ENCODE results near the gene CCL16. TPM values are rescaled to one million over a fixed set of nuclear protein-coding genes. Genes with fewer than 3 reads are reported as not detected.

The CCL16 gene
- total RNA-seq, 1 donor from 2014 or later, result not detected

GRCh38 chr17:35934760-35935159 lies 46.5 kb downstream of the CCL16 start:
- no peak for TF ChIP-seq POLR2AphosphoS5 (IDR thresholded peaks at IDR 0.05; ENCODE audit: insufficient read depth in 1 of 2, low read depth in 1 of 2)
- TF ChIP-seq, protein P1, sequence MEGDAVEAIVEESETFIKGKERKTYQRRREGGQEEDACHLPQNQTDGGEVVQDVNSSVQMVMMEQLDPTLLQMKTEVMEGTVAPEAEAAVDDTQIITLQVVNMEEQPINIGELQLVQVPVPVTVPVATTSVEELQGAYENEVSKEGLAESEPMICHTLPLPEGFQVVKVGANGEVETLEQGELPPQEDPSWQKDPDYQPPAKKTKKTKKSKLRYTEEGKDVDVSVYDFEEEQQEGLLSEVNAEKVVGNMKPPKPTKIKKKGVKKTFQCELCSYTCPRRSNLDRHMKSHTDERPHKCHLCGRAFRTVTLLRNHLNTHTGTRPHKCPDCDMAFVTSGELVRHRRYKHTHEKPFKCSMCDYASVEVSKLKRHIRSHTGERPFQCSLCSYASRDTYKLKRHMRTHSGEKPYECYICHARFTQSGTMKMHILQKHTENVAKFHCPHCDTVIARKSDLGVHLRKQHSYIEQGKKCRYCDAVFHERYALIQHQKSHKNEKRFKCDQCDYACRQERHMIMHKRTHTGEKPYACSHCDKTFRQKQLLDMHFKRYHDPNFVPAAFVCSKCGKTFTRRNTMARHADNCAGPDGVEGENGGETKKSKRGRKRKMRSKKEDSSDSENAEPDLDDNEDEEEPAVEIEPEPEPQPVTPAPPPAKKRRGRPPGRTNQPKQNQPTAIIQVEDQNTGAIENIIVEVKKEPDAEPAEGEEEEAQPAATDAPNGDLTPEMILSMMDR (IDR thresholded peaks at IDR 0.05), result no peak
- TF ChIP-seq POLR2A (IDR thresholded peaks at IDR 0.05), result no peak
- Histone ChIP-seq H3K9me3 (no peaks in the 10 kb centered on the region), H3K4me3 (no peak overlapping the region), H3K27me3 (no peaks in the 10 kb centered on the region), H3K36me3 (no peaks in the 10 kb centered on the region), H3K27ac (no peak overlapping the region), H3K4me1 (peaks cover 13% of the 10 kb centered on the region)
- intact Hi-C loops (cut with DNase I), result no loop called here
- DNase-seq (ENCODE audit: extremely low spot score in 2 of 2), result no peak

GRCh38 chr17:35932586-35932985 lies 48.7 kb downstream of the CCL16 start:
- DNase-seq (ENCODE audit: extremely low spot score in 2 of 2), result no peak
- Histone ChIP-seq H3K27ac (no peak overlapping the region), H3K27me3 (no peaks in the 10 kb centered on the region), H3K36me3 (no peaks in the 10 kb centered on the region), H3K9me3 (no peaks in the 10 kb centered on the region), H3K4me3 (no peak overlapping the region), H3K4me1 (peaks cover 14% of the 10 kb centered on the region)
- intact Hi-C loops (cut with DNase I), result no loop called here
- TF ChIP-seq POLR2AphosphoS5 (IDR thresholded peaks at IDR 0.05; ENCODE audit: insufficient read depth in 1 of 2, low read depth in 1 of 2) (no peak), POLR2A (IDR thresholded peaks at IDR 0.05) (no peak)
- TF ChIP-seq, protein P1 (IDR thresholded peaks at IDR 0.05), result no peak

GRCh38 chr17:35931794-35932425 lies 49.4 kb downstream of the CCL16 start:
- no peak overlapping the region for H3K27ac ChIP-seq
- intact Hi-C loops (cut with DNase I), result no loop called here
- H3K4me1 ChIP-seq, result peaks cover 14% of the 10 kb centered on the region
- no peaks in the 10 kb centered on the region for H3K9me3 ChIP-seq
- DNase-seq (ENCODE audit: extremely low spot score in 2 of 2), result no peak
- H3K27me3 ChIP-seq, result no peaks in the 10 kb centered on the region
- no peak overlapping the region for H3K4me3 ChIP-seq
- TF ChIP-seq, protein P1 (IDR thresholded peaks at IDR 0.05), result no peak
- TF ChIP-seq POLR2A (IDR thresholded peaks at IDR 0.05) (no peak), POLR2AphosphoS5 (IDR thresholded peaks at IDR 0.05; ENCODE audit: insufficient read depth in 1 of 2, low read depth in 1 of 2) (no peak)
- H3K36me3 ChIP-seq, result no peaks in the 10 kb centered on the region

DNA sequence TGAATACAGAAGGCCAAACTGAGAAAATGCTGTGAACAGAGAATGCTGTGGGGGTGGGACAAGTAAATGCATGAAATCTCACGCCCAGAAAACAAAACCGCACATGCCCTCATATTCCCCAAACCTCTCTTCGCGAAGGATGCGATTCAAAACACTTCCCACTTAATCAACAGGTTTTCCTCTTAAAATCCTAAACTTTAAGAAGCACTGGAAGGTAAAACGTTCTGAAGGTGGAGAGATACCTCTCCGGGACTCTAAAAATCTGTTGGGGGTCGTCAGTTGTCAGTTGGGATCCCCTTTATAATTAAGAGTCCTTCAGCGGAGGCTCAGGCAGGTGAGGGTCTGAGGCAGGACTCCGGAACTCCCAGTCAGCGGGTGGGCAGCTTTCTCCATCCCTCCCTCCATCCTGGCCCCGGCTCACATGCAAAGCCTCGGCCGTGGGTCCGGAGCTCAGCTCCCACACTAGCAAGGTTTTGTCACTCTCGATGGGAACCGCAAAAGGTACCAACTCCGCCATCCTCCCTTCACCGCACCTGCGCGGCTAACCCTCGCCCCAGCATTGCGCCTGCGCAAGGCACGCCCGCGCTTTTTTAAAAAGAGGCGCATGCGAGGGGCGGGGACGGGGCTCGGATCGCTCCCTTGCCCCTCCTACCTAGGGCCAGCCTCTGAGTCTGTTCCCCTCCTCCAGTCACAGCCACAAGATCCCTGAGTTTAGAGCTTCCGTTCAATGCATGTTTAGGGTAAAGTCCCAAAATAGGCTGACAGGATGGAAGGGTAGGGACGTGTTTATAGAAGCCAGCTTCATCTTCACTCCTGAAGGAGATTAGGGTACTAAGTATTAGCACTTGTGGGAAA lies 50.9 kb downstream of the CCL16 start, which contains the start of gene RDM1:
TSS of gene RDM1 (minus strand) at position 563 of the 855 bp plus-strand sequence. CDS start at position 517, 46 bp downstream.
- Histone ChIP-seq H3K4me1 (peaks cover 14% of the 10 kb centered on the region), H3K27me3 (no peaks in the 10 kb centered on the region), H3K9me3 (no peaks in the 10 kb centered on the region), H3K4me3 (peak within 1 kb of the TSS; percentile 34), H3K36me3 (no peaks in the 10 kb centered on the region), H3K27ac (no peak within 1 kb of the TSS)
- intact Hi-C loops (cut with DNase I), result no loop called here
- no peak for DNase-seq (ENCODE audit: extremely low spot score in 2 of 2)
- TF ChIP-seq, protein P1 (IDR thresholded peaks at IDR 0.05), result no peak
- TF ChIP-seq POLR2AphosphoS5 (IDR thresholded peaks at IDR 0.05; ENCODE audit: insufficient read depth in 1 of 2, low read depth in 1 of 2) (no peak), POLR2A (IDR thresholded peaks at IDR 0.05) (no peak)
